ENCODE data around the gene FAM209B. TPM values are rescaled to one million over a fixed set of nuclear protein-coding genes. Genes with fewer than 3 reads are reported as not detected.

The FAM209B gene
- total and polyA plus RNA-seq, 10 of the 15 experiments (the other 5 are each of a cell fraction or from before 2014, with no cell fraction given): 0.22 to 0.77 (median 0.41) TPM; not detected in 2

DNA sequence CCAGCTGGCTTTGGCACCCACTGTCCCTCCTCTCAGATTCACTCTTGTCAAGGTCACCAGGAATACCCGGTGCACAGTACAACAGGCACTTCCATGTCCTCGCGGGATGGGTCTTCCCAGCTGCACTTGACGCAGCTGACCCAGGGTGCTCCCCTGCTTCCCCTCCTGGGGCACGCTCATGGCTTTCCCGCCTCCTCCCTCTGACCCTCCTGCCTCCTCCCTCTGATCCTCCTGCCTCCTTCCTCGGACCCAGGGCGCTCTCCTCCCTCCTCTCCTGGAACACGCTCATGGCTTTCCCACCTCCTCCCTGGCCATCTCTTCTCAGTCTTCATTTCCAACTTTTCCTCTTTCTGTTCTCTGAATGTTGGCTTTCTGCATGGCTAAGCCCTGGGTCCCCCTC is 42.1 kb downstream of the FAM209B start:
- Histone ChIP-seq H3K9ac (ENCODE audit: control insufficient read depth, insufficient read depth, low read length) (no peak overlapping the region), H2AFZ (ENCODE audit: control insufficient read depth, low read depth, low read length) (no peak overlapping the region), H3K27ac (ENCODE audit: control insufficient read depth, insufficient read depth) (no peak overlapping the region), H3K4me1 (ENCODE audit: control insufficient read depth, insufficient read depth, low read length) (no peaks in the 10 kb centered on the region), H3K27me3 (replicated peaks in 1 of 2; ENCODE audit: control insufficient read depth in 2 of 2, insufficient read depth in 2 of 2, low read length in 1 of 2) (no peaks in the 10 kb centered on the region; a peak in 2 of 4 replicates), H3K36me3 (ENCODE audit: control insufficient read depth in 2 of 2, insufficient read depth in 2 of 2, low read length in 1 of 2) (no peaks in the 10 kb centered on the region), H3K9me3 (replicated peaks; ENCODE audit: control insufficient read depth, insufficient read depth, low read length) (no peaks in the 10 kb centered on the region), H3K79me2 (ENCODE audit: control insufficient read depth, insufficient read depth, low read length) (no peaks in the 10 kb centered on the region), H3K4me3 (no peak overlapping the region), H3K4me2 (ENCODE audit: control insufficient read depth, insufficient read depth) (no peak overlapping the region), H4K20me1 (ENCODE audit: control insufficient read depth, insufficient read depth) (no peaks in the 10 kb centered on the region)
- intact Hi-C loops (cut with micrococcal nuclease; ENCODE audit: unreplicated experiment): no loop called here
- DNase-seq (ENCODE audit: low read depth, low spot score): no peak
- 44% methylated on average over 9 of the region's 9 CpGs for WGBS (ENCODE audit: insufficient coverage, insufficient replicate concordance, low lambda C conversion rate, missing lambda C conversion rate)
- ChIA-PET CTCF (interaction anchor here (6.7 kb wide), 1 partner anchor 25 kb away, joined by 83 read pairs; no protein-coding TSS in a partner anchor), SMC1A (ENCODE audit: uncharacterized antibody, unreplicated experiment) (interaction anchor here (3.1 kb wide), 1 partner anchor 24 kb away, joined by 12 read pairs; no protein-coding TSS in a partner anchor), POLR2A (no interaction called here), RAD21 (ENCODE audit: unreplicated experiment) (no interaction called here)
- no peak for FAIRE-seq
- no peak for ATAC-seq
- no TSS peak for BruUV-seq (replicated peaks)
- in situ Hi-C loops (cut with MboI): no loop called here
- TF ChIP-seq ZSCAN29 (IDR thresholded peaks at IDR 0.05): no peak
- TF ChIP-seq, protein P1, sequence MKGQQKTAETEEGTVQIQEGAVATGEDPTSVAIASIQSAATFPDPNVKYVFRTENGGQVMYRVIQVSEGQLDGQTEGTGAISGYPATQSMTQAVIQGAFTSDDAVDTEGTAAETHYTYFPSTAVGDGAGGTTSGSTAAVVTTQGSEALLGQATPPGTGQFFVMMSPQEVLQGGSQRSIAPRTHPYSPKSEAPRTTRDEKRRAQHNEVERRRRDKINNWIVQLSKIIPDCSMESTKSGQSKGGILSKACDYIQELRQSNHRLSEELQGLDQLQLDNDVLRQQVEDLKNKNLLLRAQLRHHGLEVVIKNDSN (IDR thresholded peaks at IDR 0.05; ENCODE audit: borderline replicate concordance, extremely low read length, insufficient read depth, low read depth, low read length): no peak
- no peak for TF ChIP-seq SREBF2 (IDR thresholded peaks at IDR 0.05; ENCODE audit: low read length)
- no peak for TF ChIP-seq SUPT20H (IDR thresholded peaks at IDR 0.05; ENCODE audit: borderline replicate concordance, control insufficient read depth, low read depth, low read length)
- no peak for TF ChIP-seq FOS (IDR thresholded peaks at IDR 0.05; ENCODE audit: borderline replicate concordance, extremely low read depth, insufficient read length)
- TF ChIP-seq, protein P2, sequence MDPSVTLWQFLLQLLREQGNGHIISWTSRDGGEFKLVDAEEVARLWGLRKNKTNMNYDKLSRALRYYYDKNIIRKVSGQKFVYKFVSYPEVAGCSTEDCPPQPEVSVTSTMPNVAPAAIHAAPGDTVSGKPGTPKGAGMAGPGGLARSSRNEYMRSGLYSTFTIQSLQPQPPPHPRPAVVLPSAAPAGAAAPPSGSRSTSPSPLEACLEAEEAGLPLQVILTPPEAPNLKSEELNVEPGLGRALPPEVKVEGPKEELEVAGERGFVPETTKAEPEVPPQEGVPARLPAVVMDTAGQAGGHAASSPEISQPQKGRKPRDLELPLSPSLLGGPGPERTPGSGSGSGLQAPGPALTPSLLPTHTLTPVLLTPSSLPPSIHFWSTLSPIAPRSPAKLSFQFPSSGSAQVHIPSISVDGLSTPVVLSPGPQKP (IDR thresholded peaks at IDR 0.05; ENCODE audit: low read depth, low read length): no peak
- TF ChIP-seq GABPA (IDR thresholded peaks at IDR 0.05; ENCODE audit: low read depth): no peak
- TF ChIP-seq, protein P3, sequence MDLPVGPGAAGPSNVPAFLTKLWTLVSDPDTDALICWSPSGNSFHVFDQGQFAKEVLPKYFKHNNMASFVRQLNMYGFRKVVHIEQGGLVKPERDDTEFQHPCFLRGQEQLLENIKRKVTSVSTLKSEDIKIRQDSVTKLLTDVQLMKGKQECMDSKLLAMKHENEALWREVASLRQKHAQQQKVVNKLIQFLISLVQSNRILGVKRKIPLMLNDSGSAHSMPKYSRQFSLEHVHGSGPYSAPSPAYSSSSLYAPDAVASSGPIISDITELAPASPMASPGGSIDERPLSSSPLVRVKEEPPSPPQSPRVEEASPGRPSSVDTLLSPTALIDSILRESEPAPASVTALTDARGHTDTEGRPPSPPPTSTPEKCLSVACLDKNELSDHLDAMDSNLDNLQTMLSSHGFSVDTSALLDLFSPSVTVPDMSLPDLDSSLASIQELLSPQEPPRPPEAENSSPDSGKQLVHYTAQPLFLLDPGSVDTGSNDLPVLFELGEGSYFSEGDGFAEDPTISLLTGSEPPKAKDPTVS (IDR thresholded peaks at IDR 0.05; ENCODE audit: low read depth, low read length): no peak
- no peak for TF ChIP-seq ZNF384 (IDR thresholded peaks at IDR 0.05; ENCODE audit: borderline replicate concordance, low read depth, low read length)
- TF ChIP-seq, protein P4, sequence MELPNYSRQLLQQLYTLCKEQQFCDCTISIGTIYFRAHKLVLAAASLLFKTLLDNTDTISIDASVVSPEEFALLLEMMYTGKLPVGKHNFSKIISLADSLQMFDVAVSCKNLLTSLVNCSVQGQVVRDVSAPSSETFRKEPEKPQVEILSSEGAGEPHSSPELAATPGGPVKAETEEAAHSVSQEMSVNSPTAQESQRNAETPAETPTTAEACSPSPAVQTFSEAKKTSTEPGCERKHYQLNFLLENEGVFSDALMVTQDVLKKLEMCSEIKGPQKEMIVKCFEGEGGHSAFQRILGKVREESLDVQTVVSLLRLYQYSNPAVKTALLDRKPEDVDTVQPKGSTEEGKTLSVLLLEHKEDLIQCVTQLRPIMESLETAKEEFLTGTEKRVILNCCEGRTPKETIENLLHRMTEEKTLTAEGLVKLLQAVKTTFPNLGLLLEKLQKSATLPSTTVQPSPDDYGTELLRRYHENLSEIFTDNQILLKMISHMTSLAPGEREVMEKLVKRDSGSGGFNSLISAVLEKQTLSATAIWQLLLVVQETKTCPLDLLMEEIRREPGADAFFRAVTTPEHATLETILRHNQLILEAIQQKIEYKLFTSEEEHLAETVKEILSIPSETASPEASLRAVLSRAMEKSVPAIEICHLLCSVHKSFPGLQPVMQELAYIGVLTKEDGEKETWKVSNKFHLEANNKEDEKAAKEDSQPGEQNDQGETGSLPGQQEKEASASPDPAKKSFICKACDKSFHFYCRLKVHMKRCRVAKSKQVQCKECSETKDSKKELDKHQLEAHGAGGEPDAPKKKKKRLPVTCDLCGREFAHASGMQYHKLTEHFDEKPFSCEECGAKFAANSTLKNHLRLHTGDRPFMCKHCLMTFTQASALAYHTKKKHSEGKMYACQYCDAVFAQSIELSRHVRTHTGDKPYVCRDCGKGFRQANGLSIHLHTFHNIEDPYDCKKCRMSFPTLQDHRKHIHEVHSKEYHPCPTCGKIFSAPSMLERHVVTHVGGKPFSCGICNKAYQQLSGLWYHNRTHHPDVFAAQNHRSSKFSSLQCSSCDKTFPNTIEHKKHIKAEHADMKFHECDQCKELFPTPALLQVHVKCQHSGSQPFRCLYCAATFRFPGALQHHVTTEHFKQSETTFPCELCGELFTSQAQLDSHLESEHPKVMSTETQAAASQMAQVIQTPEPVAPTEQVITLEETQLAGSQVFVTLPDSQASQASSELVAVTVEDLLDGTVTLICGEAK (IDR thresholded peaks at IDR 0.05; ENCODE audit: borderline replicate concordance): no peak
- TF ChIP-seq, protein P5, sequence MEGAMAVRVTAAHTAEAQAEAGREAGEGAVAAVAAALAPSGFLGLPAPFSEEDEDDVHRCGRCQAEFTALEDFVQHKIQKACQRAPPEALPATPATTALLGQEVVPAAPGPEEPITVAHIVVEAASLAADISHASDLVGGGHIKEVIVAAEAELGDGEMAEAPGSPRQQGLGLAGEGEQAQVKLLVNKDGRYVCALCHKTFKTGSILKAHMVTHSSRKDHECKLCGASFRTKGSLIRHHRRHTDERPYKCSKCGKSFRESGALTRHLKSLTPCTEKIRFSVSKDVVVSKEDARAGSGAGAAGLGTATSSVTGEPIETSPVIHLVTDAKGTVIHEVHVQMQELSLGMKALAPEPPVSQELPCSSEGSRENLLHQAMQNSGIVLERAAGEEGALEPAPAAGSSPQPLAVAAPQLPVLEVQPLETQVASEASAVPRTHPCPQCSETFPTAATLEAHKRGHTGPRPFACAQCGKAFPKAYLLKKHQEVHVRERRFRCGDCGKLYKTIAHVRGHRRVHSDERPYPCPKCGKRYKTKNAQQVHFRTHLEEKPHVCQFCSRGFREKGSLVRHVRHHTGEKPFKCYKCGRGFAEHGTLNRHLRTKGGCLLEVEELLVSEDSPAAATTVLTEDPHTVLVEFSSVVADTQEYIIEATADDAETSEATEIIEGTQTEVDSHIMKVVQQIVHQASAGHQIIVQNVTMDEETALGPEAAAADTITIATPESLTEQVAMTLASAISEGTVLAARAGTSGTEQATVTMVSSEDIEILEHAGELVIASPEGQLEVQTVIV (IDR thresholded peaks at IDR 0.05; ENCODE audit: borderline replicate concordance, partially characterized antibody): no peak
- TF ChIP-seq JUND (IDR thresholded peaks at IDR 0.05; ENCODE audit: low read depth, low read length): no peak
- TF ChIP-seq ATF7 (IDR thresholded peaks at IDR 0.05; ENCODE audit: low read depth): no peak
